Parathyroid adenoma (tissue), 2 donors: ENCODE data around the gene PLEKHG2.

Experiments
- H2AFZ ChIP-seq: fragments of 300-600 bp; sonication (generic); one replicate; pipeline ENCODE4 v1.7.0; 2017; ENCODE audit warnings: antibody characterized with exemption, mild to moderate bottlenecking
- H3K27ac ChIP-seq: fragments of 300-600 bp; sonication (generic); one replicate; pipeline ENCODE4 v1.7.0; 2017
- H3K27me3 ChIP-seq: fragments of 300-600 bp; sonication (generic); one replicate; pipeline ENCODE4 v1.7.0; 2017; ENCODE audit warnings: low read length; ENCODE audit not compliant: control insufficient read depth, insufficient read depth
- H3K36me3 ChIP-seq: fragments of 300-600 bp; sonication (generic); one replicate; pipeline ENCODE4 v1.7.0; 2017; ENCODE audit warnings: low read length; ENCODE audit not compliant: control insufficient read depth, insufficient read depth
- H3K4me1 ChIP-seq: fragments of 300-600 bp; sonication (generic); one replicate; pipeline ENCODE4 v1.7.0; 2017; ENCODE audit warnings: control low read depth
- H3K4me2 ChIP-seq: fragments of 300-600 bp; sonication (generic); one replicate; pipeline ENCODE4 v1.7.0; 2017; ENCODE audit warnings: low read length
- H3K4me3 ChIP-seq: fragments of 300-600 bp; sonication (generic); one replicate; pipeline ENCODE4 v1.7.0; 2017; ENCODE audit warnings: low read depth, low read length
- H3K79me2 ChIP-seq: fragments of 300-600 bp; sonication (generic); one replicate; pipeline ENCODE4 v1.7.0; 2017; ENCODE audit warnings: control low read depth
- H3K9ac ChIP-seq: fragments of 300-600 bp; sonication (generic); one replicate; pipeline ENCODE4 v1.7.0; 2017; ENCODE audit warnings: mild to moderate bottlenecking
- H3K9me3 ChIP-seq: fragments of 300-600 bp; sonication (generic); one replicate; pipeline ENCODE4 v1.7.0; 2017; ENCODE audit warnings: low read length; ENCODE audit not compliant: control insufficient read depth
- TF ChIP-seq, protein P1 (sequence below): fragments of 300-600 bp; sonication (generic); IDR thresholded peaks from one replicate; pipeline ENCODE4 v1.7.0; 2017; ENCODE audit warnings: antibody characterized with exemption, mild to moderate bottlenecking
- donor health status: primary hyperparathyroidism.

The PLEKHG2 gene

DNA sequence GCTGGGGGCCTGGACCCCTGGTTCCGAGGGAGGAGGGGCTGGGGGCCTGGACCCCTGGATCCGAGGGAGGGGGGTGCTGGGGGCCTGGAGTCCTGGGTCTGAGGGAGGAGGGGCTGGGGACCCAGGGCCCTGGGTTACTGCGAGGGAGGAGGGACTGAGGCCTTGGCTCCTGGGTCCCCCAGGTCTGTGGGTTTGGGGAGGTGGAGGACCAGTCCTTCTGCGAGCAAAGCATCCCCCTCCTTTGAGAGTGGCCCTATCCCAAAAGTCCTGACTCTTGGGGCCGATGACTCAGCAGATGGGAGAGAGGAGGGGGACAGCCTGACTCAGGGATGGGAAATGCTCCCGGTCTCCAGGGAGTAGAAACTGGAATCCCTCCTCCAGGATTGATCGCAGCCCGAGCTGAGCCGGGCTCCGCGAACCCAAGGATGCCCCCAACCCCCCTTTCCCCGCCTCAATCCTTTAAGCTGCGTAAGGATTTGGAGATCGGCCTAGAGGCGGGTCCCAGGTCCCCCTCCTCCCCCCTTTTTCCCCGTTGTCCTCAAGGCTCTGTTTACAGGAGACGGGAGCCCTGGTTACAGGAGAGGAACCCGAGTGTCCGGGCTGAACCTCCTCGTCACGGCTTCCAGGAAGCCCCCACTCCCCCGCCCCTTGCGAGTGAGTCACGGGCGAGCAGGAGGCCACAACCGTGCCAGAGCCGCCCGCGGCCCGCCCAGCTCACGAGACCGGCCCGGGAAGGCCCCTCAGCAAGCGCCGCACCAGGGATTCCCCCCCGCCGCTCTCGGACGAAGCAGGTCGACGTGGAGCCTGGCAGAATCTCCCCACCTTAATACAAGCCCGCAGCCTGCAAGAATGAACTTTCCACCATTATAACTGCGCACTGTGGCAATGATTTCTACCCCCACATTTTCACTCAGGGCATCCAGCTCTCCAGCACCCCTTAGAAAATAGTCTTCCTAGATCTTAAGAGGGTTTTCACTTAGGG is 8.8 kb upstream of the PLEKHG2 start:
- Histone ChIP-seq H2AFZ (peak overlapping the region; percentile 61), H3K4me1 (peaks cover 39% of the 10 kb centered on the region), H3K79me2 (peaks cover 11% of the 10 kb centered on the region), H3K27me3 (no peaks in the 10 kb centered on the region), H3K4me3 (peak overlapping the region; percentile 76), H3K27ac (peak overlapping the region; percentile 100), H3K36me3 (no peaks in the 10 kb centered on the region), H3K4me2 (peak overlapping the region; percentile 97), H3K9ac (peak overlapping the region; percentile 95), H3K9me3 (no peaks in the 10 kb centered on the region)
- TF ChIP-seq, protein P1, sequence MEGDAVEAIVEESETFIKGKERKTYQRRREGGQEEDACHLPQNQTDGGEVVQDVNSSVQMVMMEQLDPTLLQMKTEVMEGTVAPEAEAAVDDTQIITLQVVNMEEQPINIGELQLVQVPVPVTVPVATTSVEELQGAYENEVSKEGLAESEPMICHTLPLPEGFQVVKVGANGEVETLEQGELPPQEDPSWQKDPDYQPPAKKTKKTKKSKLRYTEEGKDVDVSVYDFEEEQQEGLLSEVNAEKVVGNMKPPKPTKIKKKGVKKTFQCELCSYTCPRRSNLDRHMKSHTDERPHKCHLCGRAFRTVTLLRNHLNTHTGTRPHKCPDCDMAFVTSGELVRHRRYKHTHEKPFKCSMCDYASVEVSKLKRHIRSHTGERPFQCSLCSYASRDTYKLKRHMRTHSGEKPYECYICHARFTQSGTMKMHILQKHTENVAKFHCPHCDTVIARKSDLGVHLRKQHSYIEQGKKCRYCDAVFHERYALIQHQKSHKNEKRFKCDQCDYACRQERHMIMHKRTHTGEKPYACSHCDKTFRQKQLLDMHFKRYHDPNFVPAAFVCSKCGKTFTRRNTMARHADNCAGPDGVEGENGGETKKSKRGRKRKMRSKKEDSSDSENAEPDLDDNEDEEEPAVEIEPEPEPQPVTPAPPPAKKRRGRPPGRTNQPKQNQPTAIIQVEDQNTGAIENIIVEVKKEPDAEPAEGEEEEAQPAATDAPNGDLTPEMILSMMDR = peak; percentile 14

DNA sequence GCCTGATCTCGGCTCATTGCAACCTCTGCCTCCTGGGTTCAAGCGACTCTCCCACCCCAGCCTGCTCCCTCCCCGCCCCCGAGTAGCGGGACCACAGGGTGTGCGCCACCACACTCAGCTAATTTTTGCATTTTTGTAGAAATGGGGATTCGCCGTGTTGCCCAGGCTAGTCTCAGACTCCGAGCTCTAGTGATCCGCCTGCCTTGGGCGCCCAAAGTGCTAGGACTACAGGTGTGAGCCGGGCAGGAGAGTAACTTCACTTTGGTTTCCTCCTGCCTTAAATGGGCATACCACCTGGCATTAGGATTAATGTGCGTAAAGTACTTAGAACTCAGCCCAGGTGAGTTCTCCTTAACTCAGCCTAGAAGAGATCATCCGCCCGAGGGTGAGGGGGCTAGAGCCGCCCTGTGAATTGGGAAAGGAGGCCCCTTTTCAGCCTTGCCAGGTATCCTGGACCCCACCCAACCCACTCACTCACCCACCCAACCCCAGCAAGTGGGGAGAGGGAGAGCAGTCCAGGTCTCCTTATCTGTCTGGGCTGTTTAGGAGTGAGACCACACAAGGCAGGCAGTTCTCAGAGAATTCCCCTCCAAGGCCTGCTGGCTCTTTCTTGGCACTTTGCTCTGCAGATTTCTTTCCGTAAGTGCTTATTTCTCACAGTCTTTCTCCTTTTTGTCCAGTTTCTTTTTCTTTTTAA is 7.1 kb upstream of the PLEKHG2 start:
- no peak overlapping the region for H3K4me3 ChIP-seq
- no peaks in the 10 kb centered on the region for H3K36me3 ChIP-seq
- peaks cover 14% of the 10 kb centered on the region for H3K79me2 ChIP-seq
- peak overlapping the region; percentile 100 for H3K27ac ChIP-seq
- H3K9ac ChIP-seq = no peak overlapping the region
- H3K4me1 ChIP-seq = peaks cover 34% of the 10 kb centered on the region
- no peak overlapping the region for H2AFZ ChIP-seq
- H3K27me3 ChIP-seq = no peaks in the 10 kb centered on the region
- no peaks in the 10 kb centered on the region for H3K9me3 ChIP-seq
- TF ChIP-seq, protein P1 = no peak
- no peak overlapping the region for H3K4me2 ChIP-seq

DNA sequence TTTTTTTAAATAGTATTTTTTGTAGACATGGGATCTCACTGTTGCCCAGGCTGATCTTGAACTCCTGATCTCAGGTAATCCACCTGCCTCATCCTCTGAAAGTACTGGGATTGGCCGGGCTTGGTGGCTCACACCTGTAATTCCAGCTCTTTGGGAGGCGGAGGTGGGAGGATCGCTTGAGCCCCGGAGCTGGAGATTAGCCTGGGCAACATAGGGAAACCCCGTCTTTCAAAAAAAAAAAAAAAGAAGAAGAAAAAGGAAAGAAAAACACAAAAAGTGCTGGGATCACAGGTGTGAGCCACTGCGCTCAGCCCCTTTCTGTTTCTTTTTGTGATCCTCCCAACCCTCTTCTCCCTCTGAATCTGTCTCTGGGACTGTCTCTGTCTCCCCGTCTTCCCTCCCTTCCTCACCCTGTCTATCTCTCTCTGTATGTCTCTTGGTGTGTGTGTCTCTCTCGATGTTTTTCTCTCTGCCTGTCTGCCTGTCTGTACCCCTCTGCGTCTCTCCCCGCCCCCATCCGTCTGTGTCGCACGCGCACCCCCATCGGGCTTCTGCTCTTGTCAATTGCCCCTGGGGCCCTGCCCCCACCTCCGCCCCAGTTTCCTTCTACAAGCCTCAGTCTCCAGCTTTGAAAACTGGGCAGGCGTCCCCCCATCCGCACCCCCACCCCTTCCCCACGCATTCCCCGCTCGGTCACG is 6.4 kb upstream of the PLEKHG2 start:
- TF ChIP-seq, protein P1 = no peak
- no peaks in the 10 kb centered on the region for H3K36me3 ChIP-seq
- H3K79me2 ChIP-seq = peaks cover 14% of the 10 kb centered on the region
- H3K27me3 ChIP-seq = no peaks in the 10 kb centered on the region
- H3K27ac ChIP-seq = peak overlapping the region; percentile 100
- H3K4me1 ChIP-seq = peaks cover 34% of the 10 kb centered on the region
- H2AFZ ChIP-seq = peak overlapping the region; percentile 49
- peak overlapping the region; percentile 95 for H3K4me2 ChIP-seq
- no peaks in the 10 kb centered on the region for H3K9me3 ChIP-seq
- H3K9ac ChIP-seq = no peak overlapping the region
- H3K4me3 ChIP-seq = peak overlapping the region; percentile 77

DNA sequence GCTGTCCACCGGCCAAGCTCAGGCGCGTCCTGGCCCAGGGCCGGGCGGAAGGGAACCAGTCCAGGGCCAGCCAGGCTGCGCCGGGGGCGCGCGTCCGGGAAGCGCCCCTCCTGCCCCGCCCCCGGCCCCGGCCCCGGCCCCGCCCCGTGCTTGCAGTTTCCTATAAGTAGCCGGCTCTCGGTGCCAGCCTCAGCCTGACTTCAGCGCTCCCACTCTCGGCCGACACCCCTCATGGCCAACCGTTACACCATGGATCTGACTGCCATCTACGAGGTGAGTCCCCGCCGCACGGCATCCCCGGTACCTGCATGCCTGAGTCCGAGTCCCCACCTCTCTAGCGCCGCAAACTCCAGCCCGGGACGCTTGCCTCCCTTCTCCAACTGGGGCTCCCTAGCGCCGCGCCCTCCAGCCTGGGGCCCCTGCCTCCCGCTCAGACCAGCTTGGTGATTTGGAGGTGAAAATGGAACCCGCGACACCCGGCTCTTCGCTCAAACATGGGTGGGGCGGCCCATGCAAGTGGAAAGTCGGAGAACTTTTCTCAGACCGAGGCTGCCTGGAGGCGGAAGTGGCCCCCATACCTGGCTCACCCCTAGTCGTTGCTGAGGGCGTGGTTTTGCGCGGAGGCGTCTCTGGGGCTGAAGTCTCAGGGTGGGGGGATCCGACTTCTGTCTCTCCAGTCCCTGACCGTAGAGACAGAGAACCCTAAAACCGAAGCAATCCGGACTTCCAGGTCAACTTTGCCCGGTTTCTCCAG is 5.6 kb upstream of the PLEKHG2 start, which contains the start of gene ZFP36:
Gene ZFP36 (plus strand): TSS at position 192 of the 754 bp plus-strand sequence. CDS start 58 bp downstream, at position 250.
- H2AFZ ChIP-seq = peak within 1 kb of the TSS; percentile 65
- H3K79me2 ChIP-seq = peaks cover 14% of the 10 kb centered on the region
- H3K4me2 ChIP-seq = peak within 1 kb of the TSS; percentile 95
- H3K36me3 ChIP-seq = no peaks in the 10 kb centered on the region
- TF ChIP-seq, protein P1 = peak; percentile 8
- peak within 1 kb of the TSS; percentile 77 for H3K4me3 ChIP-seq
- H3K9ac ChIP-seq = peak within 1 kb of the TSS; percentile 99
- H3K27ac ChIP-seq = peak within 1 kb of the TSS; percentile 100
- no peaks in the 10 kb centered on the region for H3K9me3 ChIP-seq
- H3K4me1 ChIP-seq = peaks cover 33% of the 10 kb centered on the region
- H3K27me3 ChIP-seq = no peaks in the 10 kb centered on the region
